CD4-positive, alpha-beta T cell treated with Interleukin-6 at 100 ng/mL for 8 hours (primary cell): ENCODE results near the gene SPATA16.
"Not testable (repeated sequence)": the region's sequence is repeated elsewhere in the genome, so short reads cannot be mapped to it uniquely, and the experiment has no call there.

Experiments used
- DNase-seq: peaks from one replicate; pipeline ENCODE4 v3.0.0-alpha.2; 2020; ENCODE audit warnings: mixed read lengths, low spot score

SPATA16 gene

GRCh38 chr3:173064631-173065030 lies 76.4 kb downstream of the SPATA16 start:
- no peak for DNase-seq

- no peak for DNase-seq
Observed at GRCh38 chr3:173058229-173058628, 82.8 kb downstream of the SPATA16 start.

GRCh38 chr3:173055228-173055933 lies 85.7 kb downstream of the SPATA16 start:
- no peak for DNase-seq

GRCh38 chr3:173049360-173049759 lies 91.7 kb downstream of the SPATA16 start:
- no peak for DNase-seq

GRCh38 chr3:173045770-173046382 lies 95.2 kb downstream of the SPATA16 start:
- no peak for DNase-seq

GRCh38 chr3:173044998-173045397 lies 96.0 kb downstream of the SPATA16 start:
- DNase-seq = no peak

GRCh38 chr3:173043757-173044156 lies 97.3 kb downstream of the SPATA16 start:
- no peak for DNase-seq

- no peak for DNase-seq
Observed at GRCh38 chr3:173038484-173038871, 102.6 kb downstream of the SPATA16 start.

GRCh38 chr3:173037840-173038483 lies 103.1 kb downstream of the SPATA16 start:
- no peak for DNase-seq

- no peak for DNase-seq
Observed at GRCh38 chr3:173030273-173030672, 110.8 kb downstream of the SPATA16 start.

- no peak for DNase-seq
Observed at GRCh38 chr3:173028351-173028750, 112.7 kb downstream of the SPATA16 start.

- no peak for DNase-seq
Observed at GRCh38 chr3:173027429-173027828, 113.6 kb downstream of the SPATA16 start.

GRCh38 chr3:173025941-173026340 lies 115.1 kb downstream of the SPATA16 start:
- DNase-seq = no peak

GRCh38 chr3:173021547-173022185 lies 119.4 kb downstream of the SPATA16 start:
- no peak for DNase-seq

GRCh38 chr3:173020128-173020527 lies 120.9 kb downstream of the SPATA16 start:
- DNase-seq = not testable (repeated sequence)

GRCh38 chr3:173019378-173019777 lies 121.7 kb downstream of the SPATA16 start:
- DNase-seq = no peak

- DNase-seq = no peak
Observed at GRCh38 chr3:173018758-173019157, 122.3 kb downstream of the SPATA16 start.

- no peak for DNase-seq
Observed at GRCh38 chr3:173013219-173013832, 127.7 kb downstream of the SPATA16 start.

GRCh38 chr3:173009410-173009809 lies 131.6 kb downstream of the SPATA16 start:
- no peak for DNase-seq

GRCh38 chr3:173008978-173009377 lies 132.1 kb downstream of the SPATA16 start:
- DNase-seq = no peak

- no peak for DNase-seq
Observed at GRCh38 chr3:173007079-173007723, 133.8 kb downstream of the SPATA16 start.

GRCh38 chr3:173006006-173006405 lies 135.0 kb downstream of the SPATA16 start:
- DNase-seq = no peak
